IMR-90 (cell line): Measurements from ENCODE around the gene SFPQ. TPM values are rescaled to one million over a fixed set of nuclear protein-coding genes. Genes with fewer than 3 reads are reported as not detected.

Experiments
- ATAC-seq: fragments of 200-7000 bp; cut with Tn5 transposase; 2 replicates; pipeline ENCODE4 v1.9.1; 2020; ENCODE audit warnings: low read depth, mild to moderate bottlenecking, moderate library complexity
- BruUV-seq: library from RNA; stranded (reverse); fragments of 400-500 nt; replicated peaks from 2 replicates; lab custom pipeline; 2021; lab: Mats Ljungman, UMichigan
- CTCF ChIA-PET: fragments of 300-600 bp; formaldehyde crosslinking; extraction: SDS; loops from one replicate; lab custom pipeline; 2021; ENCODE audit warnings: antibody characterized with exemption; lab: Yijun Ruan, JAX
- POLR2A ChIA-PET: fragments of 300-600 bp; sonication (Branson Sonifier 250); formaldehyde crosslinking; loops from one replicate; lab custom pipeline; 2022; ENCODE audit warnings: antibody characterized with exemption; ENCODE audit not compliant: unreplicated experiment; lab: Charles Lee
- DNase-seq: peaks from one replicate; pipeline ENCODE4 v3.0.0; 2013
- H2AFZ ChIP-seq: replicated peaks from 2 replicates; pipeline ENCODE3; 2013; ENCODE audit warnings: low read length, mild to moderate bottlenecking; ENCODE audit not compliant: poor library complexity
- H2AK5ac ChIP-seq: 2 replicates; pipeline ENCODE4 v1.6.1; 2013; ENCODE audit warnings: low read depth, low read length, inconsistent platforms
- H2AK9ac ChIP-seq: replicated peaks from 2 replicates; pipeline ENCODE3; 2013; ENCODE audit warnings: mild to moderate bottlenecking, low read depth, low read length, moderate library complexity; ENCODE audit not compliant: poor library complexity
- H2BK120ac ChIP-seq: 2 replicates; pipeline ENCODE4 v1.6.1; 2013; ENCODE audit warnings: low read depth, low read length, inconsistent platforms
- H2BK15ac ChIP-seq: 3 replicates; pipeline ENCODE4 v1.6.1; 2013; ENCODE audit warnings: low read depth, low read length, inconsistent platforms
- H2BK20ac ChIP-seq: 2 replicates; pipeline ENCODE4 v1.6.1; 2013; ENCODE audit warnings: low read depth, mild to moderate bottlenecking, inconsistent platforms, low read length, moderate library complexity
- H2BK5ac ChIP-seq: 2 replicates; pipeline ENCODE4 v1.6.1; 2013; ENCODE audit warnings: mild to moderate bottlenecking, low read depth, low read length, inconsistent platforms; ENCODE audit not compliant: poor library complexity, severe bottlenecking
- H3K14ac ChIP-seq: replicated peaks from 2 replicates; pipeline ENCODE4 v1.6.1; 2013; ENCODE audit warnings: low read depth, low read length, inconsistent platforms
- H3K18ac ChIP-seq: 2 replicates; pipeline ENCODE4 v1.6.1; 2013; ENCODE audit warnings: low read depth, low read length, control low read depth
- H3K23ac ChIP-seq: 2 replicates; pipeline ENCODE4 v1.6.1; 2013; ENCODE audit warnings: low read depth, low read length, inconsistent platforms
- H3K27ac ChIP-seq: 2 replicates; pipeline ENCODE4 v1.5.1; 2013; ENCODE audit warnings: mild to moderate bottlenecking, control low read depth, low read length; ENCODE audit not compliant: insufficient read depth
- H3K27me3 ChIP-seq: 2 replicates; pipeline ENCODE4 v1.6.1; 2013; ENCODE audit warnings: low read length; ENCODE audit not compliant: control insufficient read depth, insufficient read depth
- H3K36me3 ChIP-seq: 2 replicates; pipeline ENCODE4 v1.6.1; 2013; ENCODE audit warnings: low read length, mixed read lengths; ENCODE audit not compliant: control insufficient read depth, insufficient read depth
- H3K4ac ChIP-seq: 2 replicates; pipeline ENCODE4 v1.6.1; 2013; ENCODE audit warnings: low read depth, low read length, inconsistent platforms
- H3K4me1 ChIP-seq: 2 replicates; pipeline ENCODE4 v1.6.1; 2013; ENCODE audit warnings: low read length, mixed read lengths; ENCODE audit not compliant: control insufficient read depth, insufficient read depth
- H3K4me2 ChIP-seq: 2 replicates; pipeline ENCODE4 v1.6.1; 2013; ENCODE audit warnings: low read depth, mild to moderate bottlenecking, control low read depth, low read length, moderate library complexity
- H3K4me3 ChIP-seq: 2 replicates; pipeline ENCODE4 v1.5.1; 2013; ENCODE audit warnings: low read depth, mild to moderate bottlenecking, control low read depth, low read length, moderate library complexity; ENCODE audit not compliant: insufficient read depth
- H3K56ac ChIP-seq: 2 replicates; pipeline ENCODE4 v1.6.1; 2013; ENCODE audit warnings: low read length, inconsistent platforms; ENCODE audit not compliant: insufficient read depth; ENCODE audit errors: extremely low read depth
- H3K79me1 ChIP-seq, 2 experiments: 2 replicates each; pipeline ENCODE4 v1.6.1; 2013; ENCODE audit warnings: low read length in 2 of 2, inconsistent platforms in 1 of 2, low read depth in 1 of 2
- H3K9ac ChIP-seq: 2 replicates; pipeline ENCODE4 v1.6.1; 2013; ENCODE audit warnings: low read depth, low read length, control low read depth
- H3K9me1 ChIP-seq: 2 replicates; pipeline ENCODE4 v1.6.1; 2013; ENCODE audit warnings: low read length, inconsistent platforms; ENCODE audit not compliant: insufficient read depth
- H3K9me3 ChIP-seq: 2 replicates; pipeline ENCODE4 v1.6.1; 2013; ENCODE audit warnings: low read length; ENCODE audit not compliant: control insufficient read depth, insufficient read depth
- H4K20me1 ChIP-seq: 2 replicates; pipeline ENCODE4 v1.6.1; 2013; ENCODE audit warnings: low read length, inconsistent platforms; ENCODE audit not compliant: insufficient read depth
- H4K5ac ChIP-seq: 2 replicates; pipeline ENCODE4 v1.6.1; 2013; ENCODE audit warnings: mild to moderate bottlenecking, low read depth, low read length, control low read depth
- H4K8ac ChIP-seq, 2 experiments: 2 replicates each; pipeline ENCODE4 v1.6.1; 2013; ENCODE audit warnings: low read depth in 2 of 2, low read length in 2 of 2, control low read depth in 1 of 2, inconsistent platforms in 1 of 2
- H4K91ac ChIP-seq: 2 replicates; pipeline ENCODE4 v1.6.1; 2013; ENCODE audit warnings: low read depth, low read length, inconsistent platforms; ENCODE audit not compliant: insufficient read depth
- BHLHE40 ChIP-seq: fragments of 150-350 bp; IDR thresholded peaks from 2 replicates; pipeline ENCODE4 v1.6.1; 2016; ENCODE audit warnings: mild to moderate bottlenecking, low read depth, low read length
- CEBPB ChIP-seq: IDR thresholded peaks from 2 replicates; pipeline ENCODE4 v1.6.1; 2012; ENCODE audit warnings: low read depth, low read length, improper control_type of control experiment
- CHD1 ChIP-seq: IDR thresholded peaks from 2 replicates; pipeline ENCODE4 v1.6.1; 2012; ENCODE audit warnings: low read depth, low read length, improper control_type of control experiment
- CTCF ChIP-seq: conservative IDR thresholded peaks from 2 replicates; pipeline ENCODE4 v1.5.1; 2012; ENCODE audit warnings: mild to moderate bottlenecking, low read depth, low read length, improper control_type of control experiment
- ELK1 ChIP-seq: fragments of 150-350 bp; IDR thresholded peaks from 2 replicates; pipeline ENCODE4 v1.6.1; 2016; ENCODE audit warnings: low read depth, mild to moderate bottlenecking, low read length, moderate library complexity, borderline replicate concordance
- FOS ChIP-seq: fragments of 150-350 bp; IDR thresholded peaks from 2 replicates; pipeline ENCODE4 v1.6.1; 2016; ENCODE audit warnings: low read depth, low read length
- MAFK ChIP-seq: IDR thresholded peaks from 2 replicates; pipeline ENCODE4 v1.6.1; 2012; ENCODE audit warnings: low read depth, low read length, improper control_type of control experiment
- MAZ ChIP-seq: IDR thresholded peaks from 2 replicates; pipeline ENCODE4 v1.6.1; 2012; ENCODE audit warnings: low read depth, mild to moderate bottlenecking, low read length, improper control_type of control experiment, moderate library complexity, borderline replicate concordance
- MXI1 ChIP-seq: IDR thresholded peaks from 2 replicates; pipeline ENCODE4 v1.6.1; 2012; ENCODE audit warnings: low read depth, mild to moderate bottlenecking, low read length, moderate library complexity, borderline replicate concordance
- NFE2L2 ChIP-seq: fragments of 150-350 bp; IDR thresholded peaks from 2 replicates; pipeline ENCODE4 v1.6.1; 2016; ENCODE audit warnings: low read depth, mild to moderate bottlenecking, low read length
- POLR2A ChIP-seq: IDR thresholded peaks from 2 replicates; pipeline ENCODE4 v1.6.1; 2012; ENCODE audit warnings: mild to moderate bottlenecking, low read depth, low read length
- RAD21 ChIP-seq: IDR thresholded peaks from 2 replicates; pipeline ENCODE4 v1.6.1; 2012; ENCODE audit warnings: low read length, improper control_type of control experiment
- RCOR1 ChIP-seq: IDR thresholded peaks from 2 replicates; pipeline ENCODE4 v1.6.1; 2012; ENCODE audit warnings: mild to moderate bottlenecking, low read length, improper control_type of control experiment; ENCODE audit not compliant: insufficient replicate concordance
- RFX5 ChIP-seq: IDR thresholded peaks from 2 replicates; pipeline ENCODE4 v1.8.0; 2012; ENCODE audit warnings: low read depth, mild to moderate bottlenecking, low read length, moderate library complexity
- SMC3 ChIP-seq: fragments of 150-350 bp; IDR thresholded peaks from 2 replicates; pipeline ENCODE4 v1.6.1; 2016; ENCODE audit warnings: low read depth, mild to moderate bottlenecking, antibody characterized with exemption, low read length, moderate library complexity
- USF2 ChIP-seq: fragments of 150-350 bp; IDR thresholded peaks from 2 replicates; pipeline ENCODE4 v1.6.1; 2017; ENCODE audit warnings: mild to moderate bottlenecking, antibody characterized with exemption, low read length, low read depth
- whole genome bisulfite sequencing, 2 experiments: methylation state at CpG; one replicate each; pipeline versions ENCODE4 v1.1.5 to v1.1.7; 2013; ENCODE audit warnings: missing lambda C conversion rate in 2 of 2; ENCODE audit not compliant: insufficient read length in 1 of 2; ENCODE audit errors: extremely low coverage in 2 of 2; 5-methylcytosine and 5-hydroxymethylcytosine counted together
- dilution Hi-C: fragments of 300-500 bp; cut with HindIII; formaldehyde crosslinking; loops from one replicate; pipeline ENCODE4 v1.14.3; 2018; ENCODE audit warnings: low sequenced_read_pairs; ENCODE audit not compliant: unreplicated experiment
- in situ Hi-C: fragments of 300-500 bp; cut with MboI; formaldehyde crosslinking; loops from 3 replicates; pipeline ENCODE4 v1.14.3; 2019; ENCODE audit warnings: low sequenced_read_pairs, inconsistent platforms, mixed read lengths
- intact Hi-C: fragments of 100-400 bp; cut with micrococcal nuclease; formaldehyde crosslinking; loops from 2 replicates; pipeline ENCODE4 v1.10.0; 2022
- polyA plus RNA-seq, 3 experiments: library from polyadenylated mRNA; depleted of rRNA; stranded (reverse); fragments of >200 nt; gene quantifications; 2 replicates each; pipeline ENCODE4 v1.2.3, GENCODE V29; 2012; ENCODE audit warnings: low replicate concordance in 1 of 3
- total RNA-seq: library from RNA; depleted of rRNA; stranded (reverse); fragments of >200 nt; gene quantifications from 2 replicates; pipeline ENCODE4 v1.2.3, GENCODE V29; 2012

Gene SFPQ
- total and polyA plus RNA-seq, 2 of the 4 experiments (the other 2 are of a cell fraction) = 53.9 to 121 TPM

GRCh38 chr1:35172022-35172421 lies 20.9 kb downstream of the SFPQ start:
- H3K23ac ChIP-seq = no peak overlapping the region
- H2AFZ ChIP-seq = no peak overlapping the region
- WGBS, 2 experiments = 90% methylated on average over 2 of the region's 8 CpGs; no CpG with 5 or more reads in 1 of the 2 experiments
- no peak overlapping the region for H4K8ac ChIP-seq
- H4K20me1 ChIP-seq = peaks cover 22% of the 10 kb centered on the region
- no peak overlapping the region for H3K4me2 ChIP-seq
- no peak overlapping the region for H2AK9ac ChIP-seq
- no peaks in the 10 kb centered on the region for H3K9me3 ChIP-seq
- no peak for ATAC-seq
- H4K5ac ChIP-seq = no peak overlapping the region
- no peak overlapping the region for H3K4ac ChIP-seq
- DNase-seq = no peak
- H3K18ac ChIP-seq = no peak overlapping the region
- BruUV-seq = no TSS peak
- in situ Hi-C loops = no loop called here
- H3K4me3 ChIP-seq = no peak overlapping the region
- H2AK5ac ChIP-seq = no peak overlapping the region
- no peak for TF ChIP-seq USF2
- TF ChIP-seq BHLHE40 = no peak
- TF ChIP-seq MAZ = no peak
- no peak for TF ChIP-seq RCOR1
- no peak for TF ChIP-seq NFE2L2
- TF ChIP-seq SMC3 = no peak
- no peak for TF ChIP-seq CTCF
- no peak for TF ChIP-seq ELK1
- TF ChIP-seq CHD1 = no peak
- no peak for TF ChIP-seq RAD21
- no peak for TF ChIP-seq FOS
- TF ChIP-seq MXI1 = no peak
- no peak for TF ChIP-seq CEBPB
- no peak for TF ChIP-seq RFX5
- no peak for TF ChIP-seq POLR2A
- TF ChIP-seq MAFK = no peak
- no peak overlapping the region for H4K91ac ChIP-seq
- no peak overlapping the region for H3K27ac ChIP-seq
- H2BK15ac ChIP-seq = no peak overlapping the region
- no peak overlapping the region for H2BK5ac ChIP-seq
- no peaks in the 10 kb centered on the region for H3K4me1 ChIP-seq
- no peak overlapping the region for H2BK120ac ChIP-seq
- dilution Hi-C loops = no loop called here
- peaks cover 22% of the 10 kb centered on the region for H3K36me3 ChIP-seq
- no peaks in the 10 kb centered on the region for H3K27me3 ChIP-seq
- H3K14ac ChIP-seq = no peak overlapping the region
- CTCF ChIA-PET = interaction anchor here (0.8 kb wide), 1 partner anchor 11 kb away, joined by 3 read pairs; no protein-coding TSS in a partner anchor
- intact Hi-C loops = loop anchor here (10.0 kb wide), 1 partner anchor 187 kb away; the partner anchor contains the start of gene TMEM35B
- H3K9ac ChIP-seq = no peak overlapping the region
- H3K9me1 ChIP-seq = 0 out of 2 replicates have a peak, but pooled peaks cover 3% of the 10 kb centered on the region
- H3K79me1 ChIP-seq = 0 out of 4 replicates have a peak, but pooled peaks cover 0 to under 1% of the 10 kb centered on the region in 2 experiments
- POLR2A ChIA-PET = interaction anchor here (0.5 kb wide), 1 partner anchor 275 kb away, joined by 3 read pairs; no protein-coding TSS in a partner anchor
- no peak overlapping the region for H3K56ac ChIP-seq
- no peak overlapping the region for H2BK20ac ChIP-seq
